ENCODE measurements around the gene KANK2.
"Not testable (repeated sequence)": the region's sequence is repeated elsewhere in the genome, so short reads cannot be mapped to it uniquely, and the experiment has no call there.

KANK2 gene

GRCh38 chr19:11200015-11200574, 2.8 kb upstream of the KANK2 start:
- no peak for DNase-seq (ENCODE audit: extremely low spot score, insufficient read length, low read depth)
- FAIRE-seq = no peak

GRCh38 chr19:11199517-11199916, 2.2 kb upstream of the KANK2 start:
- DNase-seq (ENCODE audit: extremely low spot score, insufficient read length, low read depth) (no peak), FAIRE-seq (no peak)

GRCh38 chr19:11198769-11199424, 1.6 kb upstream of the KANK2 start:
- DNase-seq (ENCODE audit: extremely low spot score, insufficient read length, low read depth) = no peak
- no peak for FAIRE-seq

GRCh38 chr19:11198175-11198534, 810 bp upstream of the KANK2 start:
- no peak for FAIRE-seq
- DNase-seq (ENCODE audit: extremely low spot score, insufficient read length, low read depth) = no peak

- DNase-seq (ENCODE audit: extremely low spot score, insufficient read length, low read depth) = no peak
Observed at GRCh38 chr19:11196406-11197287, 698 bp downstream of the KANK2 start.

DNA sequence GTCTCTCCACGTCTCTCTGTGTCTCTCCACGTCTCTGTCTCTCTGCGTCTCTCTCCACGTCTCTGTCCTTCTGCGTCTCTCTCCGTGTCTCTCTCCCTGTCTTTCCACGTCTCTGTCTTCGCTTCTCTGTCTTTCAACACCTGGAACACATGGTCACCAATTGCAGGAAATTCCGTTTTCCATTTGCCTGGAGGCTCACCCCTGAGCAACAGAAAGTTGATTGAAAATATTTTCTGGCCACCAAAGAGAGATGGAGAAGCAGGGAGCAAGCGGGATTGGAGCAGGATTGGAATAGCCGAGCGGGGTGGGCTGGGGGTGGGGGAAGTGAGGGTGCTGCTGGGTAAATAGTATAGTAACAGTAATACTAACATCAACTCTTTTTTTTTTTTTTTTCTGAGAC, 1.7 kb downstream of the KANK2 start:
- DNase-seq (ENCODE audit: extremely low spot score, insufficient read length, low read depth) (no peak), FAIRE-seq (no peak)

More at GRCh38 chr19:11196406-11197287, 698 bp downstream of the KANK2 start:
- FAIRE-seq = no peak

- no peak for DNase-seq (ENCODE audit: extremely low spot score, insufficient read length, low read depth)
- FAIRE-seq = peak; percentile 24
Observed at GRCh38 chr19:11194656-11195558, 2.4 kb downstream of the KANK2 start.

GRCh38 chr19:11194173-11194572, 3.2 kb downstream of the KANK2 start:
- DNase-seq (ENCODE audit: extremely low spot score, insufficient read length, low read depth) (no peak), FAIRE-seq (no peak)

DNA sequence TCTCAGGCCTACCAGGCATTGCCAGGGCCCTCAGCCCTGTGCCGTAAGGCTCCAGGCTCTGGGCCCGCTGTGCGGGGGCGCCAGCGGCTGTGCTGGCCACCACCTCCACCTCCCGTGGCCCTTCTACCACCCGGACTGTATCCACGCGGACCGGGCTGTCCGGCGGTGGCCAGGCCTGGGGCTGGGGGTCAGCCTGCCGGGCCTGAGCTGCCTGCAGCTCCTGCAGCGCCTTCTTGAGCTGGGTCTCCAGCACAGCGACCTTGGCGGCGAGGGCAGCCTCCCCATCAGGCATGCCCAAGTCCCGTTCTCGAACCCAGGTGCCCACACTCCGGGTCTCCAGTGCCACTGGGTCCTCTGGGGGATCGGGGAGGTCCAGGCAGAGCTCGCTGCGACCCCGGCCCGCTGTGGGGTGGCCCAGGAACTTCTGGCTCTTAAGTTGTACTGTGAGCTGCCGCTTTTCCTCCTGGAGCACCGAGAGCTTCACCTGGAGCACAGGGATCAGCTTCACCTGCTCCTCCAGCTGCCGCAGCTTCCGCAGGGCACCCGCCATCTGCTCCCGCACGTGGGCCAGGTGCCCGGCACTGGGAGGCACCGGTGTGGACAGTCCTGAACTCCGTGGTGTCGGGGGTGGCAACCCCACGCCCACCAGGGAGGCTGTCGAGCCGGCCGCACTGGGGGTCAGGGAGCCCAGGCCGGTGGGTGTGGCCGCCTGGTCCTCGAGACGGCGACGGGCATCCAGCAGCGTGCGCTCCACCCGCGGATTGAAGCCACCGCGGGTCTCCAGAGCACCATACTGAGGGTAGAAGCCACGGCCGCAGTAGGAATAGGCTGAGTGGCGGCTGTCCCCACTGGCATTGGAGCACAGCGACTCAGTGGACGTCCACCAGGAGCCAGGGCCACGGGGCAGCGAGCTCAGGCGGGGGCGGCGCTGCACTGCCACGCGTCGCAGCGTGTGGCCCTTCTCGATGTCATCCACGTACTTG, 4.1 kb downstream of the KANK2 start:
- DNase-seq (ENCODE audit: extremely low spot score, insufficient read length, low read depth) (no peak), FAIRE-seq (no peak)

DNA sequence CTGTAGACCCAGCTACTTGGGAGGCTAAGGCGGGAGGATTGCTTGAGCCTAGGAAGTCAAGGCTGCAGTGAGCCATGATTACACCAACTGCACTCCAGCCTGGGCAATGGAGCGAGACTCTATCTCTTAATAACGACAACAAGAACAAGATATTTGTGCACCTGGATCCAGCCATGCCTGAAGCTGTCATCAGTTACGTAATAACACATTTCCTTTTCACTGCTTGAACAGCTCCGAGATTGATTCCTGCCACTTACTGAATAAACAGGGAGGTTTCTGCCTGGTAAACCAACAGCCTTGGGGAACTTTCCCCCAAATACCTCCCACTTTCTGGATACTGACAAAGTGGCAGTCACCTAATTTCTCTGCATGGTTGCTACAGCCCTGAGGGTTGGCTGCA, 5.4 kb downstream of the KANK2 start:
- peak; percentile 70 for FAIRE-seq
- no peak for DNase-seq (ENCODE audit: extremely low spot score, insufficient read length, low read depth)

GRCh38 chr19:11191273-11191755, 6.0 kb downstream of the KANK2 start:
- FAIRE-seq = peak; percentile 12

DNA sequence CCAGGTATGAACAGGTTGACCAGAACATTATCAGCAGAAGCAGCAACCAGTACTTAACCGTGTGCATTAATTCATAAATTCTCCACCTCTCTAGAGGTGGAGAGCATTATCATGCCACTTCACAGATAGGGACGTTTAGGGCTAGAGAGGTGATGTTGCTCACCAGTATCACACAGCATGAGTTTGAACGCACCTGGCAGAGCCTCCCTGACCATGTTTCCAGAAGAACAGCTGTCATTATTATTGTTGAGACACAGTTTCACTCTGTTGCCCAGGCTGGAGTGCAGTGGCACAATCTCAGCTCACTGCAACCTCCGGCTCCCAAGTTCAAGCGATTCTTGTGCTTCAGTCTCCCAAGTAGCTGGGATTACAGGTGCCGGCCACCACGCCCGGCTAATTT, 6.8 kb downstream of the KANK2 start:
- FAIRE-seq = no peak
- DNase-seq (ENCODE audit: extremely low spot score, insufficient read length, low read depth) = no peak

More at GRCh38 chr19:11191273-11191755, 6.0 kb downstream of the KANK2 start:
- no peak for DNase-seq (ENCODE audit: extremely low spot score, insufficient read length, low read depth)

GRCh38 chr19:11187441-11187840, 9.9 kb downstream of the KANK2 start:
- DNase-seq (ENCODE audit: extremely low spot score, insufficient read length, low read depth) (no peak), FAIRE-seq (no peak)

GRCh38 chr19:11182994-11183393, 14.4 kb downstream of the KANK2 start:
- FAIRE-seq (no peak), DNase-seq (ENCODE audit: extremely low spot score, insufficient read length, low read depth) (no peak)

DNA sequence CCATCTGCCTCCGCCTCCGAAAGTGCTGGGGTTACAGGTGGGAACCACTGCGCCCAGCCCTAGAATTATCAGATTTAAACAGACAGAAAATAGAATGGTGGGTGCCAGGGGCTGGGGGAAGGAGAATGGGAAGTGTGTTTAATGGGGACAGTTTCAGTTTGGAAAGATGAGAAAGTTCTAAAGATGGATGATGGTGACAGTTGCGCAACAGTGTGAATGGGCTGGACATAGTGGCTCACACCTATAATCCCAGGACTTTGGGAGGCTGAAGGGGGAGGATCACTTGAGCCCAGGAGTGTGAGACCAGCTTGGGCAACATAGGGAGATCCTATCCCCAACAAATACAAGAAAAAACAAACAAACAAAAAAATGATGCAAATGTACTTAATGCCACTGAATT, 15.9 kb downstream of the KANK2 start:
- FAIRE-seq = no peak
- no peak for DNase-seq (ENCODE audit: extremely low spot score, insufficient read length, low read depth)

DNA sequence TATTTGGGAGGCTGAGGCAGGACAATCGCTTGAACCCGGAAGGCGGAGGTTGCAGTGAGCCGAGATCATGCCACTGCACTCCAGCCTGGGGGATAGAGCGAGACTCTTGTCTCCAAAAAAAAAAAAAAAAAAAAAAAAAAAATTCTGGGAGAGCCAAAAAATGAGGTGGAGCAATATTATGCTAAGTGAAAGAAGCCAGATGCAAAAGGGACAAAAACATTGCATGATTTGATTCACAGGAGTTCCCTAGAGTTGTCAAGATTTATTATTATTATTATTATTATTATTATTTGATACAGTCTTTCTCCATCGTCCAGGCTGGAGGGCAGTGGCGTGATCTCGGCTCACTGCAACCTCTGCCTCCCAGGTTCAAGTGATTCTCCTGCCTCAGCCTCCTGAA, 16.4 kb downstream of the KANK2 start:
- FAIRE-seq; DNase-seq (ENCODE audit: extremely low spot score, insufficient read length, low read depth): not testable (repeated sequence)

- DNase-seq (ENCODE audit: extremely low spot score, insufficient read length, low read depth) (no peak), FAIRE-seq (no peak)
Observed at GRCh38 chr19:11180346-11180745, 17.0 kb downstream of the KANK2 start.

DNA sequence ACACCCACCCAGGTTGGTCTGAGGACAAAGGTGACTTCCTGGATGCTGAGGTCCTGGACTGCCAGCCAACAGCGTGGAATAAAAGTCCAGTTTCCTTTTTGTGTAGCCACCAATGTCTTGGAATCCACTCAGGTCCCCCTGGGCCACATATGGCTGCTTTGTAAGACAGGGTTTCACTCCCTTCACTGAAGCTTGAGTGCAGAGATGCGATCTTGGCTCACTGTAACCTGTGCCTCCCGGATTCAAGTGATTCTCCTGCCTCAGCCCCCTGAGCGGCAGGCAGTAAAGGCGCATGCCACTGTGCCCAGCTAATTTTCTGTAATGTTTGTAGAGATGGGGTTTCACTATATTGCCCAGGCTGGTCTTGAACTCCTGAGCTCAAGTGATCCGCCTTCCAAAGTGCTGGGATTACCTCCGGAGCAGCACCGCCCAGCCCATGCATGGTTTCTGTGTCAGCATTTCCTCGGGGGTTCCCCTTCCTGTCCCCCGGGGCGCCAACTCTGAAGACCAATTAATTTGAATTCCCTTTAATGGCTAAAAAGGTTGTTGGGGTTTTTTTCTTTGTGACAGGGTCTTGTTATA, 17.5 kb downstream of the KANK2 start:
- DNase-seq (ENCODE audit: extremely low spot score, insufficient read length, low read depth) = no peak
- peak; percentile 95 for FAIRE-seq

DNA sequence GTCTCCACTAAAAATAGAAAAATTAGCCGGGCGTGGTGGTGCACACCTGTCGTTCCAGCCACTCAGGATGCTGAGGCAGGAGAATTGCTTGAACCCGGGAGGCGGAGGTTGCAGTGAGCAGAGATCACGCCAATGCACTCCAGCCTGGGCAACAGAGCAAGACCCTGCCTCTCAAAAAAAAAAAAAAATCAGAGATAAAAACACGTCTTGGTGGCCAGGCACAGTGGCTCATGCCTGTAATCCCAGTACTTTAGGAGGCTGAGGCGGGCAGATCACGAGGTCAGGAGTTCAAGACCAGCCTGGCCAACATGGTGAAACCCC, 18.2 kb downstream of the KANK2 start:
- FAIRE-seq; DNase-seq (ENCODE audit: extremely low spot score, insufficient read length, low read depth): not testable (repeated sequence)
